GM12878 (cell line): ENCODE data around the gene CKS1B. TPM values are rescaled to one million over a fixed set of nuclear protein-coding genes. Genes with fewer than 3 reads are reported as not detected.

Experiments
- BHLHE40 ChIP-seq, 2 experiments: fragments of 450-650 bp in 1 of 2; IDR thresholded peaks; 2 replicates each; pipeline ENCODE4 v1.6.1; 2011 to 2017; ENCODE audit warnings: low read depth in 2 of 2, borderline replicate concordance in 1 of 2, improper control_type of control experiment in 1 of 2, low read length in 1 of 2, mild to moderate bottlenecking in 1 of 2
- CHD4 ChIP-seq: fragments of 200-600 bp; sonication (generic); IDR thresholded peaks from 2 replicates; pipeline ENCODE4 v1.6.1; 2016; ENCODE audit warnings: mild to moderate bottlenecking
- CREM ChIP-seq: IDR thresholded peaks from 2 replicates; pipeline ENCODE4 v1.6.1; 2014; ENCODE audit warnings: antibody characterized with exemption, low read depth
- E2F8 ChIP-seq: fragments of 450-650 bp; IDR thresholded peaks from 2 replicates; pipeline ENCODE4 v1.6.1; 2018; ENCODE audit warnings: mild to moderate bottlenecking, low read depth, moderate library complexity; ENCODE audit not compliant: partially characterized antibody
- E4F1 ChIP-seq: fragments of 450-650 bp; IDR thresholded peaks from 2 replicates; pipeline ENCODE4 v1.6.1; 2018; ENCODE audit warnings: borderline replicate concordance, mild to moderate bottlenecking; ENCODE audit not compliant: partially characterized antibody
- ESRRA ChIP-seq: IDR thresholded peaks from 2 replicates; pipeline ENCODE4 v1.6.1; 2012; ENCODE audit warnings: mild to moderate bottlenecking, low read length, improper control_type of control experiment
- GATAD2B ChIP-seq: fragments of 450-650 bp; conservative IDR thresholded peaks from 2 replicates; pipeline ENCODE4 v1.6.1; 2017; ENCODE audit warnings: low read depth, mild to moderate bottlenecking, moderate library complexity
- HDGF ChIP-seq: fragments of 450-650 bp; IDR thresholded peaks from 2 replicates; pipeline ENCODE4 v1.6.1; 2016; ENCODE audit warnings: antibody characterized with exemption
- IRF4 ChIP-seq: IDR thresholded peaks from 2 replicates; pipeline ENCODE4 v1.6.1; 2011; ENCODE audit warnings: low read depth, low read length
- IRF5 ChIP-seq: fragments of 450-650 bp; IDR thresholded peaks from 2 replicates; pipeline ENCODE4 v1.6.1; 2017; ENCODE audit warnings: borderline replicate concordance
- MEF2A ChIP-seq: IDR thresholded peaks from 2 replicates; pipeline ENCODE4 v1.6.1; 2011; ENCODE audit warnings: low read depth, mild to moderate bottlenecking, low read length, moderate library complexity; ENCODE audit not compliant: insufficient read depth
- MYB ChIP-seq: fragments of 150-350 bp; IDR thresholded peaks from 2 replicates; pipeline ENCODE4 v1.6.1; 2014; ENCODE audit warnings: mild to moderate bottlenecking, low read depth, low read length, borderline replicate concordance
- RAD21 ChIP-seq: IDR thresholded peaks from 2 replicates; pipeline ENCODE4 v1.6.1; 2011; ENCODE audit warnings: mild to moderate bottlenecking, low read depth, low read length, moderate library complexity; ENCODE audit not compliant: insufficient read depth
- SMARCA5 ChIP-seq: fragments of 450-650 bp; IDR thresholded peaks from 2 replicates; pipeline ENCODE4 v1.6.1; 2017; ENCODE audit warnings: mild to moderate bottlenecking
- YY1 ChIP-seq: IDR thresholded peaks from 2 replicates; pipeline ENCODE4 v1.6.1; 2011; ENCODE audit warnings: low read depth, mild to moderate bottlenecking, low read length
- ZNF274 ChIP-seq: IDR thresholded peaks from one replicate; pipeline ENCODE4 v1.8.0; 2011; ENCODE audit not compliant: insufficient read length, insufficient read depth
- polyA plus RNA-seq, 11 experiments: library from polyadenylated mRNA; depleted of rRNA in 4 of 11; unstranded in 6 of 11; stranded (reverse) in 5 of 11; fragments of >200 nt; fragmentation: Nextera tagmentation in 4 of 11; fragmentation: Illumina TruSeq in 1 of 11; extraction: Ambion mirVana in 4 of 11; extraction: Trizol in 1 of 11; gene quantifications; 1 replicate in 1 of 11; 2 replicates in 10 of 11; pipeline versions ENCODE4 v1.2.1 to v1.2.3, GENCODE V29; 2011 to 2016; ENCODE audit warnings: inconsistent platforms in 2 of 11, missing spikeins in 2 of 11, low read depth in 1 of 11
- total RNA-seq, 4 experiments: library from RNA; depleted of rRNA in 3 of 4; stranded (reverse); fragments of >200 nt in 3 of 4; fragmentation: Illumina TruSeq in 1 of 4; extraction: Trizol in 1 of 4; gene quantifications; 2 replicates each; pipeline versions ENCODE4 v1.2.1 to v1.2.3, GENCODE V29; 2013 to 2021
- TF ChIP-seq, protein P1 (sequence below): IDR thresholded peaks from 2 replicates; pipeline ENCODE4 v1.6.1; 2012; ENCODE audit warnings: improper control_type of control experiment, low read depth, low read length; ENCODE audit not compliant: insufficient replicate concordance

Gene CKS1B
- total and polyA plus RNA-seq, 10 of the 15 experiments (the other 5 are each of a cell fraction or from before 2014, with no cell fraction given) = 125 to 608 (median 364) TPM

- TF ChIP-seq BHLHE40 (IDR thresholded peaks at IDR 0.05; ENCODE audit: borderline replicate concordance in 1 of 2, low read depth in 2 of 2, low read length in 1 of 2) (peak; percentile 92 to 97), ESRRA (no peak), IRF5 (no peak), YY1 (0 out of 2 replicates have a peak, but pooled peaks have one; percentile 28), E2F8 (peak; percentile 29), IRF4 (no peak), CHD4 (0 out of 2 replicates have a peak, but pooled peaks have one; percentile 43), CREM (peak; percentile 34; the same call in 1 of the 2 replicates), ZNF274 (no peak), RAD21 (peak; percentile 32; the same call in 1 of the 2 replicates), E4F1 (peak; percentile 89), GATAD2B (peak; percentile 98), HDGF (peak; percentile 86), MEF2A (no peak), MYB (no peak), SMARCA5 (no peak)
- TF ChIP-seq, protein P1, sequence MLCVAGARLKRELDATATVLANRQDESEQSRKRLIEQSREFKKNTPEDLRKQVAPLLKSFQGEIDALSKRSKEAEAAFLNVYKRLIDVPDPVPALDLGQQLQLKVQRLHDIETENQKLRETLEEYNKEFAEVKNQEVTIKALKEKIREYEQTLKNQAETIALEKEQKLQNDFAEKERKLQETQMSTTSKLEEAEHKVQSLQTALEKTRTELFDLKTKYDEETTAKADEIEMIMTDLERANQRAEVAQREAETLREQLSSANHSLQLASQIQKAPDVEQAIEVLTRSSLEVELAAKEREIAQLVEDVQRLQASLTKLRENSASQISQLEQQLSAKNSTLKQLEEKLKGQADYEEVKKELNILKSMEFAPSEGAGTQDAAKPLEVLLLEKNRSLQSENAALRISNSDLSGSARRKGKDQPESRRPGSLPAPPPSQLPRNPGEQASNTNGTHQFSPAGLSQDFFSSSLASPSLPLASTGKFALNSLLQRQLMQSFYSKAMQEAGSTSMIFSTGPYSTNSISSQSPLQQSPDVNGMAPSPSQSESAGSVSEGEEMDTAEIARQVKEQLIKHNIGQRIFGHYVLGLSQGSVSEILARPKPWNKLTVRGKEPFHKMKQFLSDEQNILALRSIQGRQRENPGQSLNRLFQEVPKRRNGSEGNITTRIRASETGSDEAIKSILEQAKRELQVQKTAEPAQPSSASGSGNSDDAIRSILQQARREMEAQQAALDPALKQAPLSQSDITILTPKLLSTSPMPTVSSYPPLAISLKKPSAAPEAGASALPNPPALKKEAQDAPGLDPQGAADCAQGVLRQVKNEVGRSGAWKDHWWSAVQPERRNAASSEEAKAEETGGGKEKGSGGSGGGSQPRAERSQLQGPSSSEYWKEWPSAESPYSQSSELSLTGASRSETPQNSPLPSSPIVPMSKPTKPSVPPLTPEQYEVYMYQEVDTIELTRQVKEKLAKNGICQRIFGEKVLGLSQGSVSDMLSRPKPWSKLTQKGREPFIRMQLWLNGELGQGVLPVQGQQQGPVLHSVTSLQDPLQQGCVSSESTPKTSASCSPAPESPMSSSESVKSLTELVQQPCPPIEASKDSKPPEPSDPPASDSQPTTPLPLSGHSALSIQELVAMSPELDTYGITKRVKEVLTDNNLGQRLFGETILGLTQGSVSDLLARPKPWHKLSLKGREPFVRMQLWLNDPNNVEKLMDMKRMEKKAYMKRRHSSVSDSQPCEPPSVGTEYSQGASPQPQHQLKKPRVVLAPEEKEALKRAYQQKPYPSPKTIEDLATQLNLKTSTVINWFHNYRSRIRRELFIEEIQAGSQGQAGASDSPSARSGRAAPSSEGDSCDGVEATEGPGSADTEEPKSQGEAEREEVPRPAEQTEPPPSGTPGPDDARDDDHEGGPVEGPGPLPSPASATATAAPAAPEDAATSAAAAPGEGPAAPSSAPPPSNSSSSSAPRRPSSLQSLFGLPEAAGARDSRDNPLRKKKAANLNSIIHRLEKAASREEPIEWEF = no peak
Observed at GRCh38 chr1:155001675-155002463, 27.4 kb downstream of the CKS1B start (continued).
